H1 (cell line): Measurements from ENCODE around the gene JAG2.

Experiments
- ATF2 ChIP-seq: IDR thresholded peaks from 2 replicates; pipeline ENCODE4 v1.6.1; 2012; ENCODE audit warnings: low read length, inconsistent platforms
- CTCF ChIP-seq, 3 experiments: IDR thresholded peaks; 1 replicate in 2 of 3; 2 replicates in 1 of 3; pipeline versions ENCODE4 v1.5.1 to v1.6.1; 2011; ENCODE audit warnings: low read length in 3 of 3, mild to moderate bottlenecking in 3 of 3, inconsistent platforms in 2 of 3, low read depth in 1 of 3, moderate library complexity in 1 of 3; ENCODE audit not compliant: insufficient read depth in 1 of 3; ENCODE audit errors: control extremely low read depth in 1 of 3
- EZH2 ChIP-seq: fragments of 200-600 bp; sonication (generic); IDR thresholded peaks from 2 replicates; pipeline ENCODE4 v1.7.1; 2012; ENCODE audit warnings: low read depth, mild to moderate bottlenecking, moderate library complexity, low read length, inconsistent platforms; ENCODE audit not compliant: severe bottlenecking
- POLR2AphosphoS5 ChIP-seq: IDR thresholded peaks from 2 replicates; pipeline ENCODE4 v1.6.1; 2011; ENCODE audit warnings: low read depth, low read length
- POU5F1 ChIP-seq: IDR thresholded peaks from 2 replicates; pipeline ENCODE4 v1.6.1; 2011; ENCODE audit warnings: low read depth, mild to moderate bottlenecking, low read length, moderate library complexity
- TCF12 ChIP-seq: IDR thresholded peaks from 2 replicates; pipeline ENCODE4 v1.6.1; 2011; ENCODE audit warnings: low read depth, mild to moderate bottlenecking, low read length
- TF ChIP-seq, protein P1 (sequence below): IDR thresholded peaks from 2 replicates; pipeline ENCODE4 v1.6.1; 2011; ENCODE audit warnings: low read length, improper control_type of control experiment

GRCh38 chr14:105117257-105117646, 51.3 kb downstream of the JAG2 start:
- TF ChIP-seq CTCF (IDR thresholded peaks at IDR 0.05; ENCODE audit: control extremely low read depth in 1 of 3, insufficient read depth in 1 of 3, low read depth in 1 of 3, low read length in 3 of 3) (no peak), POLR2AphosphoS5 (no peak), ATF2 (no peak), EZH2 (no peak), TCF12 (no peak), POU5F1 (no peak)
- TF ChIP-seq, protein P1, sequence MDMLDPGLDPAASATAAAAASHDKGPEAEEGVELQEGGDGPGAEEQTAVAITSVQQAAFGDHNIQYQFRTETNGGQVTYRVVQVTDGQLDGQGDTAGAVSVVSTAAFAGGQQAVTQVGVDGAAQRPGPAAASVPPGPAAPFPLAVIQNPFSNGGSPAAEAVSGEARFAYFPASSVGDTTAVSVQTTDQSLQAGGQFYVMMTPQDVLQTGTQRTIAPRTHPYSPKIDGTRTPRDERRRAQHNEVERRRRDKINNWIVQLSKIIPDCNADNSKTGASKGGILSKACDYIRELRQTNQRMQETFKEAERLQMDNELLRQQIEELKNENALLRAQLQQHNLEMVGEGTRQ, result no peak
